Stimulated activated naive CD4-positive, alpha-beta T cell treated with Interleukin-2 at 50 U/mL for 16 hours (primary cell): Measurements from ENCODE around the gene PPP4R3A.

Experiments used
- DNase-seq: peaks from one replicate; lab custom pipeline; 2025; lab: John Stamatoyannopoulos, UW

Gene PPP4R3A

DNA sequence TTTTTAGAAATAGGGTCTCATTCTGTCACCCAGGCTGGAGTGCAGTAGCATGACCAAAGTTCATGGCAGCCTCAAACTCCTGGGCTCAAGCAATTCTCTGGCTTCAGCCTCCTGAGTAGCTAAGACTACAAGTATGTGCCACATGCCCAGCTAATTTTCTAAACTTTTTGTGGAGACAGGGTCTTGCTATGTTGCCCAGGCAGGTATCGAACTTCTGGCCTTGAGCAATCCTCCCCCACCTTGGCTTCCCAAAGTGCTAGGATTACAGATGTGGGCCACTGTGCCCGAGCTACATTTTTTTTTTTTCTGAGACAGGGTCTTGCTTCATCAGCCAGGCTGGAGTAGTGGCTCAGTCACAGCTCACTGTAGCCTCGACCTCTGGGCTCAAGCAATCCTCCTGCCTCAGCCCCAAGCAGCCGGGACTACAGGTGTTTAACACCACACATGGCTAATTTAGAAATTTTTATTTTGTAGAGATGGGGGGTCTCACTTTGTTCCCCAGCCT lies 7.1 kb downstream of the PPP4R3A start:
- DNase-seq: no peak

DNA sequence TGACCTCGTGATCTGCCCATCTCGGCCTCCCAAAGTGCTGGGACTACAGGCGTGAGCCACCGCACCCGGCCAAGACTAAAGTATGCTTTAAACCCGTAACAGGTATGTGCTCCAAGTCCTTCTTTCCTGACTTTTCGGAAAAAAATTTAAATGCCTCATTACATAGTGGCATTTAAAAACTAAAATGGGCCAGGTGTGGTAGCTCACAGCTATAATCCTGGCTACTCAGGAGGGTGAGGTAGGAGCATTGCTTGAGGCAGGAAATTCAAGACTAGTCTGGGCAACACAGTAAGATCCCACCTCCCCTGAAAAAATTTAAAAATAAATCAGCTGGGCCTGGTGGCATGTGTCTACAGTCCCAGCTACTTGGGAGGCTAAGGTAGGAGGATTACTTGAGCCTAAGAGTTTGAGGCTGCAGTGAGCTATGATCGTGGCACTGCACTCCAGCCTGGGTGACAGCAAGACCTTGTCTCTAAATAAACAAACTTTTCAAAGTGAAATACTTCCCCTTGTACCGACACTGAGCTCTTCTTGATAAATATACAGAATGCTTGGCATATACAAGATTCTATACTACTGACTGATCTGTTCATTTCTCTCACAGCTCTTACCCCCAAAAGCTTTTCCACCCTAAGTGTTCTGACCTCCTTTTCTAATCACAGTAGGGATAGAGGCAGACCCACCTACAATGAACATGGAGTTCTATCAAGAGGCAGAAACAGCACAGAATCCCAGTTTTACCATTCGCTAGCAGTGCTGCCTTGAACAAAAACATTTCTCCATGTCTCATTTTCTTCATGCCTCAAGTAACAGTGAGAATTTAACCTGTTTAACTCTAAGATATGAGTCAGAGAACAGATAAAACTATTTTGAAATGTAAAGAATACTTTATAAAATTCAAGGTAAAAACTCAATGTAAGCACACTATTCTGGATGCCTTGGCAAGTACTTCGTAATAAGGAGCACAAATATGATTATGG lies 7.9 kb downstream of the PPP4R3A start:
- DNase-seq: no peak

DNA sequence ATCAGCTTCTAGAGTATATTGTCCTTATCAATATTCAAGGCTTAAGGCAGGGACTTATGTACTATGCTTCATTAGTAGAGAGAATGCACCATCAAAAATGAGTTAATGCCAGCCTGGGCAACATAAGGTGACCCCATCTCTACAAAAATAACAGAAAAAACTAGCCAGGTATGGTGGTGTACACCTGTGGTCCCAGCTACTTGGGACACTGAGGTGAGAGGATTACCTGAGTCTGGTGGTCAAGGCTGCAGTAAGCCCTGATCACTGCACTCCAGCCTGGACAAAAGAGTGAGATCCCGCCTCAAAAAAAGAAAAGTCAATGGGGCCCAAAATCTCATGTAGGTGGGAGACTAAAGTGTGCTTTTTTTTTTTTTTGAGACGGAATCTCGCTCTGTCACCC lies 8.8 kb downstream of the PPP4R3A start:
- no peak for DNase-seq

DNA sequence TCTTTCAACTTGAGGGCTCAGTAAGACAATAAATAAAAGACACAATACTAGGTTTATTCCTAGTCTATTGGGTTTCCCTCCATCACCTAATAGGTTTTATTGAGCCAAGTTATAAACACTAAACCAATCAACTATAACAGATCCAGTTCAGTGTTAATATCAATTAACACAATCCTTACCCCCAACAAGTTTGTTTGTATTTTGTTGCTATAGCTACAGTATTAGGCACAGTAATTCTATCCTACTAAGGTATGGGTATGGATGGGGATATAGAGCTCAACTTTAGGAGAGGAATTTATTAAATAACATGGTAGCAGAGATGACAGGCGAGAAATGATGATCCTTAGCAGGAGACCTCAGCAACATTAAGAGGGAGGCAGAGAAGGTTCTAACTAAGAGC lies 13.3 kb downstream of the PPP4R3A start:
- DNase-seq: no peak

DNA sequence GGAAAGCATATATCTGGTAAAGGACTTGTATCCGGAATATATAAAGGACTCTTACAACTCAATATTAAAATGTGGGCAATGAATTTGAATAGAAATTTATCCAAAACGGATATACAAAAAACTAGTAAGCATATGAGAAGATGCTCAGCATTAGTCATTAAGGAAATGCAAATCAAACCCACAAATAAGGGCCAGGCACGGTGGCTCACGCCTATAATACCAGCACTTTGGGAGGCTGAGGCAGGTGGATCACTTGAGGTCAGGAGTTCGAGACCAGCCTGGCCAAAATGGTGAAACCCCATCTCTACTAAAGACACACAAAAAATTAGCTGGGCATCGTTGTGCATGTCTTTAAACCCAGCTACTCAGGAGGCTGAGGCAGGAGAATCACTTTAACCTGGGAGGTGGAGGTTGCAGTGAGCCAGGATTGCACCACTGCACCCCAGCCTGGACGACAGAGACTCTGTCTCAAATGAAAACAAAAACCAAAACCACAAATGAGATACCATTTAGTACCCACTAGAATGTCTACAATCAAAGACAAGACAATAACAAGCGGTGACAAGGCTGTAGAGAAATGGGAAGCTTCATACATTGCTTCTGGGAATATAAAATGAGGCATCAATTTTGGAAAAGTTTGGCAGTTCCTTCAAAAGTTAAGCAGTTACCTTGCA lies 15.6 kb downstream of the PPP4R3A start:
- peak; percentile 7 for DNase-seq

DNA sequence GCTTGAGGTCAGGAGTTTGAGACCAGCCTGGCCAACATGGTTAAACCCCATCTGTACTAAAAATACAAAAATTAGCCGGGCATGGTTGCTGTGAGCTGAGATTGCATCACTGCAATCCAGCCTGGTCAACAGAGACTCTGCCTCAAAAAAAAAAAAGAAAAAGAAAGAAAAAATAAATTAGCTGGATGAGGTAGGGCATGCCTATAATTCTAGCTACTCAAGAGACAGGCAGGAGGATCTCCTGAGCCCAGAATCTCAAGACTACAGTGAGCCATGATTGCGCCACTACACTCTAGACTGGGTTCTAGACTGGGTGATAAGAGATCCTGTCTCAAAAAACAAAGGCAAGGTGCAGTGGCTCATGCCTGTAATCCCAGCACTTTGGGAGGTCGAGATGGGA lies 16.9 kb downstream of the PPP4R3A start:
- no peak for DNase-seq

DNA sequence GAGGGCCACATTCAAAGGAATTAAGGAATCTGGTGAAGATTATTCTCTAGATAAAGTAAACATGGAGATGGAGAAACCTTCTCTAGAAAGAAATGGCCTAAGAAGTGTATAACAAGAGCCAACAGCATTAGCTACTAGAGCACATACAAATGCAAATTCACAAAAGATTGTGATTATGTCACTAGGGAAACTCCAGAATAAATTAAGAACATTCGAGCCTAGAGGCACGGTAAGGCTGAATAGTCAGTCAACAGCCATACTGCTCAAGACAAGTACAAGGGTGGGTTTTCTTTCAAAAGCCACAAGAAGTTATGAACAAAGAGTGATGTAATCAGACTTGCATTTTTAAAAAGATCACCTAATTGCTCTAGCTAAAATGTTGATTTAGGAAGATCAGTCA lies 25.4 kb downstream of the PPP4R3A start:
- no peak for DNase-seq

DNA sequence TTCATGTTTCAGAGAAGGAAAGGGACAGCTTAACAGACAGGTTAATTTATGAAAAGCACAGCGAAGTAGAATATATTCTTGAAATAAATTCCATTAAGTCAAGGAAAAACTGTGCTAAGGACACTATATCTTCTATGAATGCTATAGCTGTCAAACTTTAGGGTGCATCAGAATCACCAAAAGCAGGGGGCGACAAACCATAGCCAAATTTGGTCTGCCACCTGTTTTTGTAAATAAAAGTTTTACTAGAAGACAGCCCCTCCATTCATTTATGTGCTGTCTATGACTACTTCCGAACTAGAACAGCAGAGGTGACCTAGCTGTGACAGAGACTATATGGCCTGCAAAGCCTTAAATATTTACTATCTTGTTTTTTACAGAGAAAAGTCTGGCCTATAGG lies 25.9 kb downstream of the PPP4R3A start:
- DNase-seq: no peak

DNA sequence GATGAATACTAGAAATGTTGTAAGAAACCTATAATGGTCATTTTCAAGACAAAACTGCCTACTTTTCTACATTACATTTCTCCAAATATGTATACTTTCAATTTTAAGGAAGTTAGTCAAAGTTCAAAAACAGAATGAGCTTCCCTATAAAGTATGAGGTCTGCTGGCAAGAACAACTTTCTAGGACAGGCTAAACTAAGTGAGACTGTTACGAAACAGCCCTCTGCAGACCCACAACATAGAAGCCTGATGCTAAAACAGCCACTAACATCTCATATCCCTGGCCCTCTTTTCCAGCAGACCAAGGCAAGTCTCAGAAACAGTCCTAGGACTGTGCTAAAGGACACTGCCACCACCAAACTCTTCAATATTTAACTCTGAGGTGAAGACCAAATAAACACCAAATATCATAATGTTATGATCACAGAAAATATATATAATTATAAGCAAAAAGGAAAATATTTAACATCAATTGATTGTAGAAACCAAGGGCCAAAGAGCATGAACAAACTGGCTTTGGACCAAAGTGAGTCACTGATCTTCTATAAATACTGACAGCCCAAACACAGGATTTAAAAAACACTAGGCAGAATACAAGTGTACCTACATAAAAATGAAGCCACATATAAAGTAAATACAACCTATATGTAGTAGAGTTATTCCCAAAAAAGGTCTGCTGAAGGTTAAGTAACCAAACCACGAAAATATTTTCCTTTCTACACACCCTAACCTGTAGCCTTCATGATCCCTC lies 27.7 kb downstream of the PPP4R3A start:
- DNase-seq: no peak

DNA sequence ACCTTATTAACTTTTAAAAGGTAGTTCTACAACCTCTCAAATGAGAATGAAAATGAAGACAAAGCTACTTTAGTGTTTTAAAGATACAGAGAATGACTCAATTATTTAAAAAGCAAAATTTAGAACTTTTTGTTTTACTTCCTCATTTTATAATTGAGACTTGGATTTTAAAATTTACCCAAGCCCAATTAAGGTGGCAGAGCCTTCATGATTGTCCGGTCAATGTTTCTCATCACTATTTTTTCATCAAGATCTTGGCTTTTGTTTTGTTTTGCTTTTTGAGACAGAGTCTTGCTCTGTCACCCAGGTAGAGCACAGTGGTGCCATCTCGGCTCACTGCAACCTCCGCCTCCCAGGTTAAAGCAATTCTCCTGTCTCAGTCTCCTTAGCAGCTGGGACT lies 32.7 kb downstream of the PPP4R3A start:
- DNase-seq: no peak

DNA sequence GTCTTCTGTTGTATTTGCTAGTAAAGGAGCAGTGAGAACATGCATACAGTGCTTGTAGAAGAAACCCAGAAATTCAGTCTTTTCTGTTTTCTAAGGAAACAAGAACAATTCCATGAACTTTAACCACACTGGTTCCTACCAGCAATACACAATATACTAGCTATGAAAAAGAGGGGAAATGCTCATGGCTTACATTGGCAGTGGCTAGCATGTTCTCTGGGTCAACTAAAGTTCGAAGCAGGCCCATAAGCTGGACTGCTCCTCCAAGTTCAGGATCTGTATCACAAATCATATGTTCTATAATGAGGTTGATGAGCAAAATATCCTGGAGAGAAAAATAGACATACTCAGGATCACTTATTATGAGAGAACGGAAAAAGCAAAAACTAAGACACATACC lies 37.1 kb downstream of the PPP4R3A start:
- DNase-seq: no peak

DNA sequence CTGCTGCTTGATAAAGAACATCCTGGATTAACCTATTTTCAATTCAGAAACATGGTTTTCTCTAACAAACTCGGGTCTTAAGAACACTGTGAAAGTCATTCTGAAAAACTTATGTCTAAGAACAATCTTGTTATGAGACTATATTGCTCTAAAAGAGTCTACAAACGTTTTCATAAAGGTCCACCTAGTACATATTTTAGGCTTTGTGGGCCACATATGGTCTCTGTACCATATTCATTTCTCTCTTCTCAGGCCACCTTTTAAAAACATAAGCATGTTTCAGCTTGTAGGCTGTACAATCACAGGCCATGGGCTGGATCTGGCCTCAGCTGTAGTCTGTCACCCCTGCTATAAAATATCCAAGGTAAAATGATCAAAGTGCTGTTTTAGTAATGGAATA lies 39.9 kb downstream of the PPP4R3A start:
- DNase-seq: no peak

DNA sequence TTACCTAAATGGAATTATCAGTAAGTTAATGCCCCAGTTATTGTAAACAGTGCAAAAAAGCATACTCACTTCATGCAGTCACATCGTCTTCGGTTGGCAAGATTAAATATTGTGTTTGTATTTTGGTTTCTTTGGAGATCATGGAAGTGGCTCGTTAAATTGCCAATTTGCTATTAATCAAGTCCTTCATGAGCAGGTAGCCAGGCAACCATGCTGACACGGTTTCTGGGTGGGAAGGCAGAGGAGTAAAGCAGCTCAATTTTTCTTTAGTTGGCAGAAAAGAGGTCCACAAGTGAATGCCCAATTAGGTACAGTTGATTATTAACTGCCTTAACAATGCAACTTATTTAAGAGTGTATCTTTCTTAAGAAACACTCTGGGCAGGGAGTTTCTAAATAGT lies 43.9 kb downstream of the PPP4R3A start:
- DNase-seq: no peak

DNA sequence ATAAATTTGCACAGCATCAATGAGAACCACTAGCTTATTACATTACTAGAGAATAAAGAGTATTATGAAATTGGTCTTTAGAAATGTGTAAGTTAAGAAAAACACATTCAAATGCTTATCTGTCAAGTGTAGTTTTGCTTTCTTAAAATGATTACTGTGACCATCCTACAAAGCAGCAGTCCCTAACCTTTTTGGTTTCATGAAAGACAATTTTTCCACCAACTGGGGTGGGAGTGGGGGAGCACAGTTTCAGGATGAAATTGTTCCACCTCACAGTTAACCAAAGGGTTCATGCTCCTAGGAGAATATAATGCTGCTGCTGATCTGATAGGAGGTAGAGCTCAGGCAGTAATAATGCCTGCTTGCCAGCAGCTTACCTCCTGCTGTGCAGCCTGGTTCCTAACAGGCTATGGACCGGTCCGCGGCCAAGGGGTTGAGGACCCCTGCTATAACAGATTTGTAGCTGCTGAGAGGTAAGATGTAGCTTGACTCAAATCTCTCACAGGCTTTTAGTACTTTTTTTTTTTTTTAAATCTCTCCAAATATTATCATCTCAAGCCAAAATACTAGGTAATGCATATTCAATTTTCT lies 45.4 kb downstream of the PPP4R3A start:
- DNase-seq: no peak

DNA sequence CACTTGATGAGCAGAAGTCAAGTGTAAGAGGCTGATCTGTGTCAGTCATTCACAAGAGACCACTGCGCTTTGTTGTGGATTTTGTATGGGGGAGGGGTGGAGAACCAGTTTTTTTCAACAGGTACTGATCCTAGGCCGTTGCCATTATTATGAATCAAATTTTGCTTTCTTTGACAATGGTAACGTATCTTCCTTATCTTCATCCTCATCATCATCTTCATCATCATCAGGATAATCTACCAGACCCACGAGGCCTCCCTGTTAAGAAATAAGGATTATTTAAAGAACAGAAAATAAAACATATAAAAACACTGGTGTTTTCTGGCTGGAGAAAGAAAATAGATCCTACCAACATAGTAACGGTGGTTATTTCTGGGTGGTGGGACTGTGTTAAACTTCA lies 51.5 kb downstream of the PPP4R3A start:
- DNase-seq: no peak

DNA sequence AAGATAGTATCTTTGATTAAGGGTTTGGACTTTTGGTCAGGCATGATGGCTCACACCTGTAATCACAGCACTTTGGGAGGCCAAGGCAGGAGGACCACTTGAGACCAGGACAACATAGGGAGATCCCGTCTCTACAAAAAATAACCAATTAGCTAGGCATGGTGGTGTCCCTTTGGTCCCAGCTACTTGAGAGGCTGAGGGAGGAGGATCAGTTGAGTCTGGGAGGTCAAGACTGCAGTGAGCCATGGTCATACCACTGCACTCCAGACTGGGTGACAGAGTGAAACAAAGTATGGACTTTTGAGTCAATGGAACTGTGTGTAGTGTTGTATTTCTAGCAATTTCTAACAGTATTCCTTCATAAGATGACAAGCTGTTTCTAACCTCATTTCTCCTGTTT lies 53.8 kb downstream of the PPP4R3A start:
- no peak for DNase-seq

DNA sequence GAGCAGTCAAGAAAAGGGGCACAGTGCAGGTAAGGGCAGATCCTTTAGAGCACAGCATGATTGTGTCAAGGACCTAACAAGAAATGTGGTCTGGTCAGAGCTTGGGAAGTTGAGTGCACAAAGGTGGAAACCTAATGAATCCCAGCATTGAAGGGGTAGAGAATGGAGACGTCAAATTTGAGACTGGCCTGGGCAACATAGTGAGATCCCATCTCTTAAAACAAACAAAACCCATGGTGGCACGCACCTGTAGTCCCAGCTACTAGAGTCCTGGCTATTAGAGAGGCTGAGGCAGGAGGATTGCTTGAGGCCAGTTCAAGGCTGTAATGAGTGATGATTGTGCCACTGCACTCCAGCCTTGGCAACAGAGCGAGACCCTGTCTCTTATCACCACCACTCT lies 55.5 kb downstream of the PPP4R3A start:
- no peak for DNase-seq

DNA sequence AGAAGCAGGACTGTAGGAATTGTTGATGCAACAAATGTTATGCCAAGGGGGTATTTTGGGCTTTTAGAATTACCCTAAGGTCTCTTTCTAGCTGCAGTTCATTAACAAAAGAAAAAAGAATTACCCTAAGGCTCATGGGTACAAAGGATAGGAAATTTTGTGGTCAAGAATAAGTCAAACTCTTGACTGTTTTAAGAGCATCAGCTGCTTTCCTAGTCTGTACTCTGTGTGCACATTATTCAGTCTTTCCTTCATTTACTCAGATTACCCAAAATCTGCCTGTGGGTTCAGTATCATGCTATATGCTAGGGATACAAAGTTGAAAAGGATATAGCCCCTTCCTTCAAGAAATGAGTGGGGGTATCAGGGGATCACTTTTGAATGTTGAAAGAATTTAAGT lies 56.0 kb downstream of the PPP4R3A start:
- no peak for DNase-seq

DNA sequence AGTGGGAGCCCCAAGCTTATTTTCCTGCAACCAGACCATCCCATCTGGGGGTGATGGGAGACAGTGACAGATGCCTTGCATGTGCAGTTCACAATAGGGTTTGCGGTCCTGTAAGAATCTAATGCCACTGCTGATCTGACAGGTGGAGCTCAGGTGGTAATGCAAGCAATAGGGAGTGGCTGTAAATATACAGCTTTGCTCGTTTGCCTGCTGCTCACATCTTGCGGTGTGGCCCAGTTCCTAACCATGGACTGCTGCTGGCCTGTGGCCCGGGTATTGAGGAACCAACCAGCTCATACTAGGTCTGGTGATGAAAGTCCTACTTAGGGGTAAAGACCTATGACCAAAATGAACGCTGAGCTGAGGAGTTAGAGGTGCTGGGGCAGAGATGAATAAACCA lies 56.4 kb downstream of the PPP4R3A start:
- no peak for DNase-seq

DNA sequence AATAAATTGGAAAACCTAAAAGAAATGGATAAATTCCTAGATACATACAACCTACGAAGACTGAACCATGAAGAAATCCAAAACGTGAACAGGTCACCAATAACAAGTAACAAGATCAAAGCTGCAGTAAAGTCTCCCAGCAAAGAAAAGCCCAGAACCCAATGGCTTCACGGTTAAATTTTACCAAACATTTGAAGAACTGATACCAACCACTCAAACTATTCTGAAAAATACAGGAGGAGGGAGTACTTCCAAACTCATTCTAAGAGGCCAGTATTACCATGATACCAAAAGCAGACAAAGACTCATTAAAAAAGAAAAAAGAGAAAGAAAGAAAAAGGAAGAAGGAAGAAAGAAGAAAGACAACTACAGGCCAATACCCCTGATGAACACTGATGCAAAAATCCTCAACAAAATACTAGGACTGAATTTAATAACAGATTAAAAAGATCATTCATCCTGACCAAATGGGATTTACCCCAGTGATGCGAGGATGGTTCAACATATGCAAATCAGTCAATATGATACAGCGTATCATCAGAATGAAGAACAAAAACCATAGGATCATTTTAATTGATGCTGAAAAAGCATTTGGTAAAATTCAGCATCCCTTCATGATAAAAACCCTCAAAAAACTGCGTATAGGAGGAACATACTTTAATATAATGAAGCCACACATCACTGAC lies 65.6 kb downstream of the PPP4R3A start:
- DNase-seq: no peak

DNA sequence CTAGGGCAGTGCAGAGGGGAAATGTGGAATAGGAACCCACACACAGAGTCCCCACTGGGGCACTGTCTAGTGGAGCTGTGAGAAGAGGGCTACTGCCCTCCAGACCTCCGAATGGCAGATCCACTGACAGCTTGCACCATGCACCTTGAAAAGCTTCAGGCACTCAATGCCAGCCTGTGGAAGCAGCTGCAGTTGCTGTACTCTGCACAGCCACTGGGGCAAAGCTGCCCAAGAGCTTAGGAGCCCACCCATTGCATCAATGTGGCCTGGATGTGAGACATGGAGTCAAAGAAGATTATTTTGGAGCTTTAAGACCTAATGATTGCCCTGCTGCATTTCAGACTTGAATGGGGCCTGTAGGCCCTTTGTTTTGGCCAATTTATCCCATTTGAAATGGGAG lies 70.8 kb downstream of the PPP4R3A start:
- DNase-seq: no peak

DNA sequence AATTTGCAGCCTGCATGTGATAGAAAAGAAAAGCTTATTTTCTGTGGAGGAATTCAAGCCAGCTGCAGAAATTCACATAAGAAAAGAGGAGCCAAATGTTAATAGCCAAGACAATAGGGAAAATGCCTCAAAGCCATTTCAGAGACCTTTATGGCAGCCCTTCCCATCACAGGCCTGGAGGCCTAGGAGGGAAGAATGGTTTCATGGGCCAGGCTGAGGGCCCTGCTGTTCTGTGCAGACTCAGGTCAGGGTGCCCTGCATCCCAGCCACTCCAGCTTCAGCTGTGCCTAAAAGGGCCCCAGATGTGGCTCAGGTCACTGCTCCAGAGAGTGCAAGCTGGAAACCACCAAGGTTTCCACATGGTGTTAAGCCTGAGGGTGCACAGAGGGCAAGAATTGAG lies 71.3 kb downstream of the PPP4R3A start:
- DNase-seq: no peak
